Keratinocyte (primary cell): ENCODE measurements around the gene ROR1. TPM values are rescaled to one million over a fixed set of nuclear protein-coding genes. Genes with fewer than 3 reads are reported as not detected.
"Not testable (repeated sequence)": the region's sequence is repeated elsewhere in the genome, so short reads cannot be mapped to it uniquely, and the experiment has no call there.

Experiments used
- DNase-seq: peaks from one replicate; pipeline ENCODE4 v3.0.0-alpha.2; 2011; ENCODE audit warnings: low read depth, missing footprints, low spot score
- FAIRE-seq: peaks from 2 replicates; lab custom pipeline; 2011; peaks lifted over from hg19 to GRCh38; lab: Jason Lieb, UNC
- H2AFZ ChIP-seq: 2 replicates; pipeline ENCODE4 v1.6.0; 2012; ENCODE audit warnings: low read length, control low read depth, inconsistent platforms; ENCODE audit not compliant: control insufficient read depth
- H3K27ac ChIP-seq: 2 replicates; pipeline ENCODE4 v1.5.1; 2011; ENCODE audit warnings: low read length; ENCODE audit not compliant: control insufficient read depth, insufficient read depth
- H3K27me3 ChIP-seq: 3 replicates; pipeline ENCODE4 v1.6.0; 2011; ENCODE audit warnings: low read length; ENCODE audit not compliant: control insufficient read depth, insufficient read depth; ENCODE audit errors: extremely low read depth
- H3K36me3 ChIP-seq, 2 experiments: 2 replicates in 1 of 2; 3 replicates in 1 of 2; pipeline ENCODE4 v1.5.1; 2011; ENCODE audit warnings: low read length in 2 of 2, mild to moderate bottlenecking in 1 of 2; ENCODE audit not compliant: control insufficient read depth in 2 of 2, insufficient read depth in 2 of 2; ENCODE audit errors: extremely low read depth in 1 of 2
- H3K4me1 ChIP-seq: 3 replicates; pipeline ENCODE4 v1.5.1; 2011; ENCODE audit warnings: low read length; ENCODE audit not compliant: control insufficient read depth, insufficient read depth; ENCODE audit errors: extremely low read depth
- H3K4me2 ChIP-seq: 3 replicates; pipeline ENCODE4 v1.6.0; 2011; ENCODE audit warnings: low read depth, low read length; ENCODE audit not compliant: control insufficient read depth, insufficient read depth; ENCODE audit errors: extremely low read depth
- H3K4me3 ChIP-seq, 3 experiments: fragments of 200-600 bp in 1 of 3; sonication (generic) in 1 of 3; 2 replicates in 2 of 3; 3 replicates in 1 of 3; pipeline ENCODE4 v1.5.1; 2011 to 2016; ENCODE audit warnings: low read length in 3 of 3, mild to moderate bottlenecking in 3 of 3, control low read depth in 2 of 3, inconsistent platforms in 1 of 3, low read depth in 1 of 3, mixed read lengths in 1 of 3, mixed run types in 1 of 3, moderate library complexity in 1 of 3; ENCODE audit not compliant: control insufficient read depth in 2 of 3, insufficient read depth in 2 of 3; ENCODE audit errors: extremely low read depth in 1 of 3
- H3K79me2 ChIP-seq: 2 replicates; pipeline ENCODE4 v1.6.0; 2012; ENCODE audit warnings: low read length; ENCODE audit not compliant: control insufficient read depth, insufficient read depth
- H3K9ac ChIP-seq: 3 replicates; pipeline ENCODE4 v1.6.0; 2011; ENCODE audit warnings: low read length; ENCODE audit not compliant: control insufficient read depth, insufficient read depth; ENCODE audit errors: extremely low read depth
- H3K9me1 ChIP-seq: 3 replicates; pipeline ENCODE4 v1.6.0; 2011; ENCODE audit warnings: low read length; ENCODE audit not compliant: control insufficient read depth, insufficient read depth; ENCODE audit errors: extremely low read depth
- H3K9me3 ChIP-seq: 2 replicates; pipeline ENCODE4 v1.5.1; 2012; ENCODE audit warnings: low read depth, low read length; ENCODE audit not compliant: control insufficient read depth
- H4K20me1 ChIP-seq: 3 replicates; pipeline ENCODE4 v1.6.0; 2011; ENCODE audit warnings: low read length; ENCODE audit not compliant: control insufficient read depth, insufficient read depth; ENCODE audit errors: extremely low read depth
- EZH2 ChIP-seq: IDR thresholded peaks from one replicate; pipeline ENCODE4 v1.6.1; 2012; ENCODE audit warnings: inconsistent platforms, mild to moderate bottlenecking, low read length, moderate library complexity
- dilution Hi-C: fragments of 300-500 bp; cut with MboI; formaldehyde crosslinking; loops from one replicate; pipeline ENCODE4 v1.7.0; 2020; ENCODE audit warnings: low sequenced_read_pairs; ENCODE audit not compliant: extremely low pct_ligation_motif_present
- polyA plus RNA-seq, 5 experiments: library from polyadenylated mRNA; depleted of rRNA in 3 of 5; stranded (reverse) in 3 of 5; stranded (forward) in 1 of 5; unstranded in 1 of 5; fragments of >200 nt; gene quantifications; 1 replicate in 1 of 5; 2 replicates in 3 of 5; 3 replicates in 1 of 5; pipeline versions ENCODE4 v1.2.1 to v1.2.3, GENCODE V29; 2011 to 2012; ENCODE audit warnings: missing spikeins in 2 of 5, low read depth in 1 of 5, low replicate concordance in 1 of 5
- TF ChIP-seq, protein P1 (sequence below), 3 experiments: IDR thresholded peaks in 1 of 3; conservative IDR thresholded peaks in 1 of 3; optimal IDR thresholded peaks in 1 of 3; 2 replicates in 2 of 3; 3 replicates in 1 of 3; pipeline versions ENCODE3 to v1.5.1; 2011; ENCODE audit warnings: low read length in 3 of 3, mild to moderate bottlenecking in 3 of 3, moderate library complexity in 2 of 3, control low read depth in 1 of 3, inconsistent platforms in 1 of 3; ENCODE audit not compliant: insufficient read depth in 2 of 3; ENCODE audit errors: extremely low read depth in 1 of 3

The ROR1 gene
- polyA plus RNA-seq, 1 donor (not counting 4 experiments of a cell fraction or from before 2014, with no cell fraction given): 9.2 TPM

DNA sequence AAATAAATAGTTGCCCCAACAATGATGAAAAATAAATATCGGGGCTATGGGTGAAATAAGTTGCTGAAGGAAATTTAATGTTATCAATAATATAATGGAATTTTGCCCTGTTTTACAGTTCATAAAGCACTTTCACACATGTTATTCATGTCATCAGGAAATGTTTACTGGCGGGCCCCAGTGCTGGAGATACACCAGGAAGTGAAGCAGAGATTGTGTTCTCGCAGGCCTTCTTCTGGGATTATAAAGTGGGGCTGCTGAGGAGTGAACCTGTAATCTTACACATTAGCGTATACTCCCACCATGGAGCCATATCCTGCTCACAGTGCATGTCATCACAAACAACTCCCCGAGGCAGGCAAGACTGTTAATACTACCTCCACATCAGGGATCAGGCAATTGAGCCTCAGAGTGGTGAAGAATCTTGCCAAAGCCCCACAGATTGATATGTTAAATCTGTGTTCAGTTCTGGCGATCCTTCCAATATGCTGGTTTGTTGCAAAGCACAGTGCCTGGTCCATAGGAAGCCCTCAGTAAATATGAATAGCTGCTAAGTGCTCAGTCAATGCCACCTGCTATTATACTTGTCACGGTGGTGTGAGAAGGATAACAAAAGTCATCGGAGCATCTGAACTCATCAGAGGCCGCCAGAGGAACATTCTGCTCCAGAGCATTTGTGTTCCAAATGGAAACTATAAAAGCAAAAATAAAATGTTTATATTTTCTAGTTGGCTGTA is 325.2 kb downstream of the ROR1 start:
- no peak overlapping the region for H3K9ac ChIP-seq
- FAIRE-seq: no peak
- H3K9me1 ChIP-seq: no peaks in the 10 kb centered on the region
- H4K20me1 ChIP-seq: no peaks in the 10 kb centered on the region
- H2AFZ ChIP-seq: no peak overlapping the region
- H3K4me3 ChIP-seq: no peak overlapping the region
- no peak overlapping the region for H3K4me2 ChIP-seq
- TF ChIP-seq, protein P1, sequence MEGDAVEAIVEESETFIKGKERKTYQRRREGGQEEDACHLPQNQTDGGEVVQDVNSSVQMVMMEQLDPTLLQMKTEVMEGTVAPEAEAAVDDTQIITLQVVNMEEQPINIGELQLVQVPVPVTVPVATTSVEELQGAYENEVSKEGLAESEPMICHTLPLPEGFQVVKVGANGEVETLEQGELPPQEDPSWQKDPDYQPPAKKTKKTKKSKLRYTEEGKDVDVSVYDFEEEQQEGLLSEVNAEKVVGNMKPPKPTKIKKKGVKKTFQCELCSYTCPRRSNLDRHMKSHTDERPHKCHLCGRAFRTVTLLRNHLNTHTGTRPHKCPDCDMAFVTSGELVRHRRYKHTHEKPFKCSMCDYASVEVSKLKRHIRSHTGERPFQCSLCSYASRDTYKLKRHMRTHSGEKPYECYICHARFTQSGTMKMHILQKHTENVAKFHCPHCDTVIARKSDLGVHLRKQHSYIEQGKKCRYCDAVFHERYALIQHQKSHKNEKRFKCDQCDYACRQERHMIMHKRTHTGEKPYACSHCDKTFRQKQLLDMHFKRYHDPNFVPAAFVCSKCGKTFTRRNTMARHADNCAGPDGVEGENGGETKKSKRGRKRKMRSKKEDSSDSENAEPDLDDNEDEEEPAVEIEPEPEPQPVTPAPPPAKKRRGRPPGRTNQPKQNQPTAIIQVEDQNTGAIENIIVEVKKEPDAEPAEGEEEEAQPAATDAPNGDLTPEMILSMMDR (optimal IDR thresholded peaks at IDR 0.05 in 1 of 3, IDR thresholded peaks at IDR 0.05 in 1 of 3, conservative IDR thresholded peaks at IDR 0.05 in 1 of 3; ENCODE audit: extremely low read depth in 1 of 3, insufficient read depth in 2 of 3, low read length in 3 of 3): no peak
- TF ChIP-seq EZH2: no peak
- no peak overlapping the region for H3K27ac ChIP-seq
- peaks cover 8% of the 10 kb centered on the region for H3K4me1 ChIP-seq
- DNase-seq: no peak
- no peaks in the 10 kb centered on the region for H3K36me3 ChIP-seq
- H3K79me2 ChIP-seq: no peaks in the 10 kb centered on the region
- no peaks in the 10 kb centered on the region for H3K27me3 ChIP-seq
- dilution Hi-C loops: no loop called here
- no peaks in the 10 kb centered on the region for H3K9me3 ChIP-seq

DNA sequence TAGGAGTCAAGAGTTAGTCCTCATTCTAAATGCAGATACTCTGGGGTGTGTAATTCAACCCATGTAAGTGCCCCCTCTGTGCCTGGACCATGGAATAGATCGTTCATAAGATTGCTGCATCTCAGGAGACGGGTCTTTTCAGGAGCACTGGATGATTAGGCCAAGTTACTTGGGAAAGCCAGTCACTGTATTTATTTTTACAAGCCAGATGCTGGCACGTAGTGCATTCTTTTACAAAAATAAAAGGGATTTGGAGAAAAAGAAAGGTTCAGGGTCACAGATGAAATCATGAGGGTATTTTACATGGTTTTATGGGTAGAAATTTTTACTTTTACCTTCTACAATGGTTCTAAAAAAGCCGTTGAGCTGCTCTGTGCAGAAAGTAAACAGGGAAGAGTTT is 327.0 kb downstream of the ROR1 start:
- no peak for TF ChIP-seq EZH2
- TF ChIP-seq, protein P1 (optimal IDR thresholded peaks at IDR 0.05 in 1 of 3, IDR thresholded peaks at IDR 0.05 in 1 of 3, conservative IDR thresholded peaks at IDR 0.05 in 1 of 3; ENCODE audit: extremely low read depth in 1 of 3, insufficient read depth in 2 of 3, low read length in 3 of 3): no peak
- Histone ChIP-seq H2AFZ (no peak overlapping the region), H3K9me1 (no peaks in the 10 kb centered on the region), H3K4me2 (no peak overlapping the region), H3K9ac (no peak overlapping the region), H3K4me1 (no peaks in the 10 kb centered on the region), H4K20me1 (no peaks in the 10 kb centered on the region), H3K27me3 (no peaks in the 10 kb centered on the region), H3K36me3 (no peaks in the 10 kb centered on the region), H3K9me3 (no peaks in the 10 kb centered on the region), H3K4me3 (no peak overlapping the region), H3K27ac (no peak overlapping the region), H3K79me2 (no peaks in the 10 kb centered on the region)
- no peak for DNase-seq
- dilution Hi-C loops: no loop called here
- FAIRE-seq: no peak

DNA sequence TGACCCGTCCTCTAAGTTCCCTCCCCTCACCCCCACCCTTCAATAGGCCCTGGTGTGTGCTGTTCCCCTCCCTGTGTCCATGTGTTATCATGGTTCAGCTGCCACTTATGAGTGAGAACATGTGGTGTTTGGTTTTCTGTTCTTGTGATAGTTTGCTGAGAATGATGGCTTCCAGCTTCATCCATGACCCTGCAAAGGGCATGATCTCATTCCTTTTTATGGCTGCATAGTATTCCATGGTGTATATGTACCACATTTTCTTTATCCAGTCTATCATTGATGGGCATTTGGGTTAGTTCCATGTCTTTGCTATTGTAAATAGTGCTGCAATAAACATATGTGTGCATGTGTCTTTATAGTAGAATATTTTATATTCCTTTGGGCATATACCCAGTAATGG is 330.8 kb downstream of the ROR1 start:
- H3K4me1 ChIP-seq, H4K20me1 ChIP-seq, dilution Hi-C loops, FAIRE-seq, H3K9me1 ChIP-seq, H3K27me3 ChIP-seq, H3K4me3 ChIP-seq, H3K36me3 ChIP-seq, DNase-seq, H3K79me2 ChIP-seq, H3K27ac ChIP-seq, H2AFZ ChIP-seq, H3K9me3 ChIP-seq, H3K9ac ChIP-seq, H3K4me2 ChIP-seq: not testable (repeated sequence)
